Gastrocnemius medialis (tissue), 4 donors: ENCODE measurements around the gene CMTM3. TPM values are rescaled to one million over a fixed set of nuclear protein-coding genes. Genes with fewer than 3 reads are reported as not detected.

Experiments
- ATAC-seq, 2 donors: fragments of 150-250 bp; one replicate each; pipeline ENCODE4 v1.9.1; 2016
- DNase-seq, 2 donors: peaks; one replicate each; pipeline ENCODE4 v3.0.0-alpha.2; 2019
- H3K27ac ChIP-seq, 4 donors: fragments of 200-600 bp; sonication (generic); 1 replicate in 1 of 4; 2 replicates in 3 of 4; pipeline ENCODE4 v1.5.1; 2016 to 2018; ENCODE audit warnings: mild to moderate bottlenecking in 2 of 4, moderate library complexity in 1 of 4
- H3K27me3 ChIP-seq, 3 donors: fragments of 200-600 bp; sonication (generic) in 2 of 3; 1 replicate in 1 of 3; 2 replicates in 2 of 3; pipeline versions ENCODE4 v1.5.1 to v1.6.0; 2016 to 2019; ENCODE audit warnings: mild to moderate bottlenecking in 1 of 3, moderate library complexity in 1 of 3
- H3K36me3 ChIP-seq, 2 donors: fragments of 200-600 bp; sonication (generic) in 1 of 2; one replicate each; pipeline ENCODE4 v1.5.1; 2017 to 2018
- H3K4me1 ChIP-seq, 2 donors: fragments of 200-600 bp; sonication (generic) in 1 of 2; one replicate each; pipeline ENCODE4 v1.5.1; 2016 to 2017; ENCODE audit warnings: mild to moderate bottlenecking in 2 of 2
- H3K4me3 ChIP-seq, 4 donors: fragments of 200-600 bp; sonication (generic) in 3 of 4; 1 replicate in 1 of 4; 2 replicates in 3 of 4; pipeline ENCODE4 v1.5.1; 2016 to 2019; ENCODE audit warnings: mild to moderate bottlenecking in 2 of 4
- H3K9me3 ChIP-seq, 3 donors: fragments of 200-600 bp; sonication (generic) in 2 of 3; 1 replicate in 1 of 3; 2 replicates in 2 of 3; pipeline ENCODE4 v1.5.1; 2016 to 2019
- CTCF ChIP-seq, 5 experiments: fragments of 450-650 bp in 3 of 5; fragments of 200-600 bp in 2 of 5; sonication (generic) in 2 of 5; IDR thresholded peaks in 4 of 5; conservative IDR thresholded peaks in 1 of 5; 1 replicate in 4 of 5; 2 replicates in 1 of 5; pipeline ENCODE4 v1.5.1; 2016 to 2019; ENCODE audit warnings: antibody characterized with exemption in 5 of 5, mild to moderate bottlenecking in 3 of 5, moderate library complexity in 3 of 5
- POLR2A ChIP-seq, 2 donors: fragments of 450-650 bp; IDR thresholded peaks; one replicate each; pipeline ENCODE4 v1.6.1; 2017; ENCODE audit warnings: antibody characterized with exemption in 2 of 2, mild to moderate bottlenecking in 2 of 2, moderate library complexity in 2 of 2
- in situ Hi-C, 4 donors: fragments of 200-750 bp; cut with MboI; loops; one replicate each; pipeline versions ENCODE4 v1.15.0 to v1.8.0; 2017; ENCODE audit warnings: low sequenced_read_pairs in 4 of 4
- intact Hi-C: fragments of 100-400 bp; cut with DNase I; formaldehyde crosslinking; loops from one replicate; pipeline ENCODE4 v1.15.1; 2023; ENCODE audit warnings: low total_unique reads
- total RNA-seq, 4 donors: library from RNA; depleted of rRNA; stranded (reverse); fragments of >200 nt; gene quantifications; one replicate each; pipeline versions ENCODE4 v1.1.0 to v1.2.3, GENCODE V29; 2016

The CMTM3 gene
- total RNA-seq, result 10 to 100 TPM in 1 of 4 donors, 1 to 10 TPM in 3; 2.6 to 11.3 (median 5.1) TPM

GRCh38 chr16:66604376-66605176 lies at the start of gene CMTM3:
TSS of gene CMTM3 (plus strand) at chr16:66604704. CDS start at chr16:66604806, 102 bp downstream.
- no peak for TF ChIP-seq POLR2A (IDR thresholded peaks at IDR 0.05)
- TF ChIP-seq CTCF (IDR thresholded peaks at IDR 0.05 in 4 of 5, conservative IDR thresholded peaks at IDR 0.05 in 1 of 5), result peak; percentile 38 to 74 (median 64)
- Histone ChIP-seq H3K36me3 (no peaks in the 10 kb centered on the region), H3K4me3 (peak within 1 kb of the TSS; percentile 52 to 69 (median 62)), H3K27me3 (peaks cover 11 to 25% (median 18%) of the 10 kb centered on the region in 3 donors), H3K27ac (peak within 1 kb of the TSS; percentile 65 to 81 (median 80)), H3K4me1 (peaks cover 14% of the 10 kb centered on the region in 2 donors), H3K9me3 (no peaks in the 10 kb centered on the region)
- intact Hi-C loops, result loop anchor here (2.0 to 5.0 kb wide), 4 partner anchors 48 to 198 kb away; partner anchors contain the start of gene CMTM4
- ATAC-seq (peak; percentile 46), DNase-seq (no peak)
- in situ Hi-C loops, result loop anchor here in 2 of 4 donors (10.0 to 25.0 kb wide), 2 partner anchors 200 to 258 kb away; no protein-coding TSS in a partner anchor

- ATAC-seq (no peak), DNase-seq (no peak)
- Histone ChIP-seq H3K27ac (no peak overlapping the region), H3K36me3 (no peaks in the 10 kb centered on the region), H3K4me3 (no peak overlapping the region), H3K27me3 (no peaks in the 10 kb centered on the region), H3K4me1 (no peaks in the 10 kb centered on the region), H3K9me3 (no peaks in the 10 kb centered on the region)
- intact Hi-C loops, result no loop called here
- in situ Hi-C loops, result no loop called here
- TF ChIP-seq POLR2A (IDR thresholded peaks at IDR 0.05), result no peak
- no peak for TF ChIP-seq CTCF (IDR thresholded peaks at IDR 0.05 in 4 of 5, conservative IDR thresholded peaks at IDR 0.05 in 1 of 5)
Measured at GRCh38 chr16:66560107-66560506, 44.4 kb upstream of the CMTM3 start.

GRCh38 chr16:66561381-66562080 lies 43.0 kb upstream of the CMTM3 start:
- TF ChIP-seq CTCF (IDR thresholded peaks at IDR 0.05 in 4 of 5, conservative IDR thresholded peaks at IDR 0.05 in 1 of 5), result no peak
- TF ChIP-seq POLR2A (IDR thresholded peaks at IDR 0.05), result no peak
- no peak for ATAC-seq

GRCh38 chr16:66562409-66562808 lies 42.1 kb upstream of the CMTM3 start:
- DNase-seq (no peak), ATAC-seq (no peak)
- intact Hi-C loops, result no loop called here
- no peaks in the 10 kb centered on the region for H3K4me1 ChIP-seq
- no peaks in the 10 kb centered on the region for H3K9me3 ChIP-seq
- peaks cover 0 to 7% of the 10 kb centered on the region in 2 donors for H3K36me3 ChIP-seq
- no peak overlapping the region for H3K27ac ChIP-seq
- no peaks in the 10 kb centered on the region for H3K27me3 ChIP-seq
- TF ChIP-seq CTCF (IDR thresholded peaks at IDR 0.05 in 4 of 5, conservative IDR thresholded peaks at IDR 0.05 in 1 of 5) (peak in 1 of 5 experiments; percentile 25), POLR2A (IDR thresholded peaks at IDR 0.05) (no peak)
- no peak overlapping the region for H3K4me3 ChIP-seq
- in situ Hi-C loops, result no loop called here

More at GRCh38 chr16:66561381-66562080, 43.0 kb upstream of the CMTM3 start:
- H3K27me3 ChIP-seq, result no peaks in the 10 kb centered on the region
- H3K4me1 ChIP-seq, result no peaks in the 10 kb centered on the region
- peaks cover 0 to 3% of the 10 kb centered on the region in 2 donors for H3K36me3 ChIP-seq
- in situ Hi-C loops, result no loop called here
- H3K4me3 ChIP-seq, result no peak overlapping the region
- intact Hi-C loops, result no loop called here
- H3K9me3 ChIP-seq, result no peaks in the 10 kb centered on the region
- H3K27ac ChIP-seq, result no peak overlapping the region
- no peak for DNase-seq
